LNCaP clone FGC (cell line): ENCODE measurements around the gene FOXP1.

Experiments used
- DNase-seq: peaks from one replicate; pipeline ENCODE4 v3.0.0-alpha.2; 2011; ENCODE audit warnings: low read depth
- H3K4me3 ChIP-seq: 2 replicates; pipeline ENCODE4 v1.5.1; 2011; ENCODE audit warnings: mild to moderate bottlenecking, low read depth, low read length, control low read depth
- TF ChIP-seq, protein P1 (sequence below): IDR thresholded peaks from 2 replicates; pipeline ENCODE4 v1.5.1; 2012; ENCODE audit warnings: mild to moderate bottlenecking; ENCODE audit not compliant: control insufficient read depth, insufficient read depth; ENCODE audit errors: extremely low read depth

The FOXP1 gene

DNA sequence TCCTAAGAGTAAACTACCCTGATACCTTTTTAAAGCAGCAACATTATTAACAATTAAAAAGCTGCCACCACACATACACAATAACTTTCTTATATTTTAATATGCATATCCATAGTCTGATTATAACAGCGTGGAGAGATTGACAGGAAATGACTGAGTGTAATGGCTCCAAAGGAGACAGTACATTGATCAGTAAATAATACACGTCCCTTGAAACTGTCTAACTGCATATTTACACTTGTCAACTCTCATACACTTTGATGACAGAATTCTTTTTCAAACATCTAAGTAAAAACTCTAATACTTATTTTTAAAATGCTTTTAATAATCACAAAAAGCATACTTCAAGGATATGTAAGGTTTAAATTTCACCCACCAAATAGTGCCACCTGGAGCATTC, 99.5 kb downstream of the FOXP1 start:
- no peak overlapping the region for H3K4me3 ChIP-seq
- TF ChIP-seq, protein P1, sequence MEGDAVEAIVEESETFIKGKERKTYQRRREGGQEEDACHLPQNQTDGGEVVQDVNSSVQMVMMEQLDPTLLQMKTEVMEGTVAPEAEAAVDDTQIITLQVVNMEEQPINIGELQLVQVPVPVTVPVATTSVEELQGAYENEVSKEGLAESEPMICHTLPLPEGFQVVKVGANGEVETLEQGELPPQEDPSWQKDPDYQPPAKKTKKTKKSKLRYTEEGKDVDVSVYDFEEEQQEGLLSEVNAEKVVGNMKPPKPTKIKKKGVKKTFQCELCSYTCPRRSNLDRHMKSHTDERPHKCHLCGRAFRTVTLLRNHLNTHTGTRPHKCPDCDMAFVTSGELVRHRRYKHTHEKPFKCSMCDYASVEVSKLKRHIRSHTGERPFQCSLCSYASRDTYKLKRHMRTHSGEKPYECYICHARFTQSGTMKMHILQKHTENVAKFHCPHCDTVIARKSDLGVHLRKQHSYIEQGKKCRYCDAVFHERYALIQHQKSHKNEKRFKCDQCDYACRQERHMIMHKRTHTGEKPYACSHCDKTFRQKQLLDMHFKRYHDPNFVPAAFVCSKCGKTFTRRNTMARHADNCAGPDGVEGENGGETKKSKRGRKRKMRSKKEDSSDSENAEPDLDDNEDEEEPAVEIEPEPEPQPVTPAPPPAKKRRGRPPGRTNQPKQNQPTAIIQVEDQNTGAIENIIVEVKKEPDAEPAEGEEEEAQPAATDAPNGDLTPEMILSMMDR = no peak
- no peak for DNase-seq

DNA sequence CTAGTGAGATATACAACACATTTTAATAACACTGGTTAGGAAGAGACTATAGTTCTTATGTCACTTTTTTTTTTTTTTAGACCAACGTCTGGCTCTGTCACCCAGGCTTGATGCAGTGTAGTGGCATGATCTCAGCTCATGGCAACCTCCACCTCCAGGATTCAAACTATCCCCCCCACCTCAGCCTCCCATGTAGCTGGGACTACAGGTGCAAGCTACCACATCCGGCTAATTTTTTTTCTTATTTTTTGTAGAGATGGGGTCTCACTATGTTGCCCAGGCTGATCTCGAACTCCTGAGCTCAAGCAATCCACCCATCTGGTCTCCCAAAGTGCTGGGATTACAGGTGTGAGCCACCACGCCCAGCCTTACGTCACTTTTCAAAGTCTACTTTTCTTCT, 100.8 kb downstream of the FOXP1 start:
- DNase-seq = no peak
- H3K4me3 ChIP-seq = no peak overlapping the region
- TF ChIP-seq, protein P1 = no peak

DNA sequence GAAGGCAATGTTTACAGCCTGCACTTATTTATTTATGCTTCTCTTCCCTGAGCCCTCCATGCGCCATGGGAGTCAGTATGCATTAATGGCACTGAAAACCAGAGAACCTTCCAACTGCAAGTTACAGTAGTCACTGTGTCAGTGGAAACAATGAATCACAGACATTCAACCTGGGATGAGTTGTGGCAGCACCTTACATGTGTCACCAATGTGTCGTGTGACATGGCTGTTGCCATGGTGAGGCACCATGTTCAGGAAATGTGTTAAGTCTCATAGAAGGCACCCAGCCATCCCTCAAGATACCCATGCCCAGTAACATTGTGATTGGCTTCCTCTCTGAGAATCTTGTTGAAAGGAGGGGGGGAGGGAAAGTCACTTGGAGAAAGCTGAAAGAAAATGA, 105.0 kb downstream of the FOXP1 start:
- DNase-seq = no peak
- no peak overlapping the region for H3K4me3 ChIP-seq
- TF ChIP-seq, protein P1 = no peak

DNA sequence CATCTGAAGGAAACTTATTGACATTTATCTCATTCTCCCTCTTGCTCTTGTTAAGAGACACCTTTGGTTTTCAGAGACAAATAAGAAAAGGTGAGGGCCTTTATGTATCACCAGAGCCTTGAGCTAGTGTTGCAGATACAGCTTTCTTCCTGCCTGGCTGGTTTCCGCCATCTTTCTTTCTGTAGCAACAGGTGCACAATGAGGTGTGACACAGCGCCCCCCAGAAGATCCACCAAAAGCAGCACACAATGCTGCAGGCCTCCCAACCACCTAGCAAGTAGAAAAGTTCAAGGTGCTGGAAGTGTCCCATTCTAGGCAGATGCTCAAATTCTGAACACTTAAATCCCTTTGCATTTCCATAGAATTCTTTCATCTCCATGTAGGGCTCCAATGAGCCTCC, 106.6 kb downstream of the FOXP1 start:
- no peak for DNase-seq
- TF ChIP-seq, protein P1 = no peak
- no peak overlapping the region for H3K4me3 ChIP-seq

DNA sequence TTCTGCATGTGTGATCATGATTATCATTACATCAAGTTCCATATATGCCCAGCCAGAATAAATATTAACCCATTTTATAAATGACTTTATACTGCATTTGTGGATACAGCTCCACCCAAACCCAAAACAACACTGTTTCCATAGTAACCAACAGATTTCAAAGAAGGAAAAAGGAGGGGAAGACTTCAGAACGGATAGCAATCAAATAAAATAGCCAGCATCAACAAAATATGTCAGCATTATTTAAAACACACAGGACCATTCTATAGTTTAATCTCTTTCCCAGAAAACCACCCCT, 114.4 kb downstream of the FOXP1 start:
- TF ChIP-seq, protein P1 = no peak
- no peak for DNase-seq
- no peak overlapping the region for H3K4me3 ChIP-seq

DNA sequence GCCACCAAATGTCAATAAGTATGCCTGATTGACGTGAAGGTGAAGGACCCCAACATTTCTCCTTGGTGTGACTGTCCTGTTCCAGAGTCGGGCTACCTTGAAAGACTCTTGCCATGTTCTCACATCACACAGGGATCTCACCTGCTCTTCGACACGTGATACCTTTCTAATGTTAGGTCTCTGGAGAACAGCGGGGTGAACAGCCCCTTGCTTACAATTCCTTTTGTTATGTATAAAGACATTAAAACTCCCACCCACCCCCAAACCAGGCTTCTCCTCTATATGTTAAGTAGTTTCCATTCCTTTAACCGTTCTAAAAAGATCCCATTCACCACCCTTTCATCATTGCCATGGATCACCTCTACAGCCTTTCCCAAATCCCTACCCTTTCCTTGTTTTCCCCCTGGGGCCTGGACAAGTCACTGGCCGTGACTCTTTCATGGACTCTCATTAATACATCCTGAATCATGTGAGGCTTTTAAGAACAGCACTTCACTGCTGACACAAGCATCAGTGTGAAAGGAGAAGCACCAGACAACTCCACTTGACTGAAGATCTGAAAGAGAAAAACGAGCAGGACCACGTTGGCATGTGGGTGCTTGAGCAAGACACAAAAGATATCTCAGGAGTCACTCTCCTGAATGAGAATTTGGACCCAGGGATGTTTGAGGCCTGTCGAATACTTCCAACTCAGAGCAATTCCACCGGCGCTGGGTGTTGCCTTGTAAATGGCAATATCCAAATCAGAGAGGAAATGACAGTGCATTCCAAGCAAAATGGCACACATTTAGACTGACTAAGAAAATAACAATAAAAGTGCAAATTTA, 115.0 kb downstream of the FOXP1 start:
- H3K4me3 ChIP-seq = no peak overlapping the region
- no peak for DNase-seq
- TF ChIP-seq, protein P1 = no peak

DNA sequence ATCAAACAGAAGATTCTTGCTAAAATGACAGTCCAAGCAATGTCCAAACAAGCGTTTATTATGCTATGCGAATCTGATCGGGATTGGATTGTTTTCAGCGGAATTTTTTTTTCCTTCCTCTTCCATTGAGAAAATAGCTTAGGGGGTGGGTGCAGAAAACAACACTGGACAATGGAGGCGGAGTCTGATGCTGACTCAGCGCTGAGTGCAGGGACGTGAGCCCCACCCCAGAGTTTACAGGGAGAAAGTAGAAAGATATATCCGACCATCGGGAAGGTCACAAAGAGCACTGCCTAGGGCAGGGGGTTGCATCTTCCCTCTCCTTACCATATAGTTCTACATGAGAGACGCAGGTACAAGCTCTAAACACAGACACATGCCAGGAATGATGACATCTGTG, 117.0 kb downstream of the FOXP1 start:
- TF ChIP-seq, protein P1 = no peak
- DNase-seq = no peak
- H3K4me3 ChIP-seq = no peak overlapping the region
